BLaER1 treated with 17β-estradiol and CSF1 and Interleukin-3, amounts not matched to agents 10 nM and 100 nM (cell line): Measurements from ENCODE around the gene FGD4.

ENCODE experiments used
- H3K27ac ChIP-seq, 11 experiments: shearing (Covaris generic); formaldehyde crosslinking; 2 replicates each; pipeline ENCODE4 v1.8.1; 2022
- H3K27me3 ChIP-seq, 11 experiments: shearing (Covaris generic); formaldehyde crosslinking; 2 replicates each; pipeline ENCODE4 v1.8.1; 2022
- H3K36me3 ChIP-seq, 11 experiments: shearing (Covaris generic); formaldehyde crosslinking; 2 replicates each; pipeline ENCODE4 v1.8.1; 2022
- H3K4me1 ChIP-seq, 10 experiments: shearing (Covaris generic); formaldehyde crosslinking; 2 replicates each; pipeline ENCODE4 v1.8.1; 2022
- H3K4me2 ChIP-seq, 11 experiments: shearing (Covaris generic); formaldehyde crosslinking; 2 replicates each; pipeline ENCODE4 v1.8.1; 2022
- H3K4me3 ChIP-seq, 10 experiments: shearing (Covaris generic); formaldehyde crosslinking; 2 replicates each; pipeline ENCODE4 v1.8.1; 2022
- H3K9ac ChIP-seq, 11 experiments: shearing (Covaris generic); formaldehyde crosslinking; 2 replicates each; pipeline ENCODE4 v1.8.1; 2022
- H3K9me3 ChIP-seq, 11 experiments: shearing (Covaris generic); formaldehyde crosslinking; replicated peaks in 1 of 11; 2 replicates each; pipeline ENCODE4 v1.8.1; 2022
- H4K20me1 ChIP-seq, 11 experiments: shearing (Covaris generic); formaldehyde crosslinking; 2 replicates each; pipeline ENCODE4 v1.8.1; 2022
- Cebpa-rat ChIP-seq, 11 experiments: shearing (Covaris generic); IDR thresholded peaks; 2 replicates each; pipeline ENCODE4 v1.8.1; 2022

Gene FGD4

GRCh38 chr12:32586390-32586789 is 187.0 kb downstream of the FGD4 start:
- peaks cover 0 to 26% (median 0%) of the 10 kb centered on the region in 11 experiments; a peak in 5 of 22 replicates for H3K36me3 ChIP-seq
- H3K4me3 ChIP-seq, result no peak overlapping the region
- no peak for TF ChIP-seq Cebpa-rat (IDR thresholded peaks at IDR 0.05)
- H3K9ac ChIP-seq, result peak overlapping the region in 2 of 11 experiments; percentile 26 to 47; a peak in 4 of 22 replicates
- no peaks in the 10 kb centered on the region for H4K20me1 ChIP-seq
- H3K9me3 ChIP-seq, result no peaks in the 10 kb centered on the region
- H3K27ac ChIP-seq, result peak overlapping the region; percentile 15 to 90 (median 74); a peak in 21 of 22 replicates
- H3K27me3 ChIP-seq, result no peaks in the 10 kb centered on the region
- H3K4me1 ChIP-seq, result peaks cover 30 to 95% (median 57%) of the 10 kb centered on the region in 10 experiments
- peak overlapping the region; percentile 11 to 84 (median 68); a peak in 21 of 22 replicates for H3K4me2 ChIP-seq

DNA sequence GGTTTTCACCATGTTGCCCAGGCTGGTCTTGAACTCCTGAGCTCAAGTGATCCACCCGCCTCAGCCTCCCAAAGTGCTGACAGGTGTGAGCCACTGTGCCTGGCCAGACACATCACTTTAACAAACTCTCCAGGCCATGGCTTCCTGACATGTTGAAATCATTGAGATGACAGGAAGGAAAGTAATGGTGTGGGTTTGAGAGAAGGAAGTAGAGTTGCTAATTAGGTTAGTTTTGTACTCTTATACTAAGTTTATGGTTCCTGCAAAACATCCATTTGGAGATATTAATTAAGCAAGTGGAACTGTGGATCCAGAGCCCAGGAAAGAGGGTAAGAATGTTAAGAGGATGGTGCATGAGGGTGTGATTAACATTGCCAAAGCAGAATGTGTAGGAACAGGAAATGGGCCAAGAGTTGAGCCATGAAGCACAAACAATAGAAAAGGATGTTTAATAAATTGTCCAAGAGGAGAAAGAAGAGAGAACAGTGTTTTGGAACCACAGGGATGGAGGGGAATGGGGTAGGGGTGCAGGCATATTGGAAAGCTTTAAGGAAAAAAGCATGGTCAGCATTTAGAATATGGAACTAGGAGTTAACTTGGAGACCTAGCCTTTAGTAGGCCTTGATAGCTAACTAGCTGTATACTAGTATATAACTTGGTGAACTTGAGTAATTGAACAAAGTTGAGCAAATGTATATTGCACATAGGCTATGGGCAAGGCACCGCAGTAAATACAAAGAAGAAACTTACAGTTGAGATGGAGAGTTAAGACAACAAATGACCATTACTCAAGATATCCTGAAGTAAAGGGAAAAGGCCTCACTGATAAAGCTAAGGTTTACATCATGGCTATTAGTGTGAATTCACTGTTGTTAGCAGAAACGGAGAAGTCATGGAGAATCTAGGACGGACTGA is 188.5 kb downstream of the FGD4 start:
- peak in 1 of 11 experiments; percentile 43; a peak in 1 of 22 replicates for TF ChIP-seq Cebpa-rat (IDR thresholded peaks at IDR 0.05)
- H4K20me1 ChIP-seq, result no peaks in the 10 kb centered on the region
- H3K9ac ChIP-seq, result peak overlapping the region in 7 of 11 experiments; percentile 7 to 66 (median 48); a peak in 12 of 22 replicates
- H3K27ac ChIP-seq, result peak overlapping the region; percentile 69 to 90 (median 74)
- peaks cover 30 to 91% (median 59%) of the 10 kb centered on the region in 10 experiments for H3K4me1 ChIP-seq
- no peaks in the 10 kb centered on the region for H3K9me3 ChIP-seq
- no peaks in the 10 kb centered on the region for H3K27me3 ChIP-seq
- H3K4me3 ChIP-seq, result no peak overlapping the region; a peak in 1 of 20 replicates
- peaks cover 0 to 17% (median 0%) of the 10 kb centered on the region in 11 experiments; a peak in 2 of 22 replicates for H3K36me3 ChIP-seq
- H3K4me2 ChIP-seq, result peak overlapping the region; percentile 45 to 84 (median 68)

DNA sequence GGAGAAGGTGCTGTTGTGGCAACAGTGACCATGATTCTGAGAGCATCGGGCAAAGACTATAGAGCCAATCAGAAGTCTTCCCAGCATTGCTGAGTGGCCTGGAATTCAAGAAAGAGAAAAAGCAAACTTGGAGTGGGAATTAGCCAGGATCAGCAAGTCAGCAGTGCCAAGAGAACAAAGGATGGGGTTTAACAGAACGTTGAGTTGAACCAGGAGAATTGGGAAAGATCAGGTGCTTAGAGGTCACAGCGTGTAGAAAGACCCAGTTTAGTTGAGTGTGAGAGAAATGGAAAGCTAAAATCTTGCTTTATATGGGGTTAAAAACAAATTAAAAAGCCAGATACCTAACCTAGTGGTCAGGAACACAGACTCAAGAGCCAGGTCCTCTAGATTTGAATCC is 189.2 kb downstream of the FGD4 start:
- H4K20me1 ChIP-seq, result no peaks in the 10 kb centered on the region
- no peaks in the 10 kb centered on the region for H3K9me3 ChIP-seq
- peak overlapping the region; percentile 69 to 90 (median 74) for H3K27ac ChIP-seq
- peak overlapping the region; percentile 45 to 84 (median 68); a peak in 20 of 22 replicates for H3K4me2 ChIP-seq
- H3K9ac ChIP-seq, result peak overlapping the region in 7 of 11 experiments; percentile 4 to 66 (median 48); a peak in 14 of 22 replicates
- H3K4me1 ChIP-seq, result peaks cover 30 to 89% (median 56%) of the 10 kb centered on the region in 10 experiments
- no peak for TF ChIP-seq Cebpa-rat (IDR thresholded peaks at IDR 0.05)
- H3K27me3 ChIP-seq, result no peaks in the 10 kb centered on the region
- no peak overlapping the region; a peak in 1 of 20 replicates for H3K4me3 ChIP-seq
- H3K36me3 ChIP-seq, result peaks cover 0 to 14% (median 0%) of the 10 kb centered on the region in 11 experiments; a peak in 2 of 22 replicates

- Histone ChIP-seq H3K9ac (peak overlapping the region in 10 of 11 experiments; percentile 17 to 66 (median 47); a peak in 14 of 22 replicates), H3K9me3 (no peaks in the 10 kb centered on the region), H3K4me2 (peak overlapping the region; percentile 16 to 84 (median 68); a peak in 21 of 22 replicates), H3K4me3 (no peak overlapping the region), H4K20me1 (no peaks in the 10 kb centered on the region), H3K4me1 (peaks cover 30 to 82% (median 56%) of the 10 kb centered on the region in 10 experiments), H3K27me3 (no peaks in the 10 kb centered on the region), H3K36me3 (peaks cover 0 to 20% (median 0%) of the 10 kb centered on the region in 11 experiments; a peak in 2 of 22 replicates), H3K27ac (peak overlapping the region; percentile 69 to 90 (median 74))
- TF ChIP-seq Cebpa-rat (IDR thresholded peaks at IDR 0.05), result peak in 4 of 11 experiments; percentile 27 to 63 (median 44); a peak in 4 of 22 replicates
Measured at GRCh38 chr12:32589165-32589865, 190.0 kb downstream of the FGD4 start.

- Histone ChIP-seq H3K4me3 (no peak overlapping the region), H3K4me1 (peaks cover 0 to 54% (median 6%) of the 10 kb centered on the region in 10 experiments; a peak in 13 of 20 replicates), H3K36me3 (peaks cover 0 to 26% (median 0%) of the 10 kb centered on the region in 11 experiments; a peak in 2 of 22 replicates), H3K9ac (no peak overlapping the region), H3K4me2 (no peak overlapping the region), H3K9me3 (no peaks in the 10 kb centered on the region), H3K27ac (no peak overlapping the region), H3K27me3 (no peaks in the 10 kb centered on the region), H4K20me1 (no peaks in the 10 kb centered on the region)
- TF ChIP-seq Cebpa-rat (IDR thresholded peaks at IDR 0.05), result no peak
Measured at GRCh38 chr12:32595251-32595650, 195.9 kb downstream of the FGD4 start.

DNA sequence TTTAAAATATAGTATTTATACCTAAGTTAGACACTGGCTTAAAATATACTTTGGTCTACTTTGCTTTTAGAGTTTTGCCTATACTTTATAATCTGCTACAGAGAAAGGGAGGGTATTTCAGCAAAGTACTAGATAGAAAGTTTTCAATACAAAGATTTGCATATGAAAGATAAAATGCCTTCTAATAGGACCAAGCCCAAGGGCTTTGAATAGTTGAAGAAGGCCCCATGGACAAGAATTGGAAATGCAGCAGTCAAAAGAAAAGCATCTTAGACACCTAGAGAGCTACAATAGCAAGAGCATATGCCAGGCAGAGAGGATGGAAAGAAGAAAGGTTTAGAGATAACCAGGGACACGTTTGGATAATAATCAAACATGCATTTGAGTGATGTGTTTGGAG is 196.7 kb downstream of the FGD4 start:
- H3K4me3 ChIP-seq, result no peak overlapping the region
- no peak overlapping the region for H3K9ac ChIP-seq
- no peaks in the 10 kb centered on the region for H4K20me1 ChIP-seq
- H3K9me3 ChIP-seq, result no peaks in the 10 kb centered on the region
- H3K4me1 ChIP-seq, result peaks cover 0 to 54% (median 5%) of the 10 kb centered on the region in 10 experiments; a peak in 9 of 20 replicates
- no peak for TF ChIP-seq Cebpa-rat (IDR thresholded peaks at IDR 0.05)
- no peak overlapping the region for H3K27ac ChIP-seq
- peaks cover 0 to 26% (median 0%) of the 10 kb centered on the region in 11 experiments; a peak in 2 of 22 replicates for H3K36me3 ChIP-seq
- H3K27me3 ChIP-seq, result no peaks in the 10 kb centered on the region
- no peak overlapping the region for H3K4me2 ChIP-seq

DNA sequence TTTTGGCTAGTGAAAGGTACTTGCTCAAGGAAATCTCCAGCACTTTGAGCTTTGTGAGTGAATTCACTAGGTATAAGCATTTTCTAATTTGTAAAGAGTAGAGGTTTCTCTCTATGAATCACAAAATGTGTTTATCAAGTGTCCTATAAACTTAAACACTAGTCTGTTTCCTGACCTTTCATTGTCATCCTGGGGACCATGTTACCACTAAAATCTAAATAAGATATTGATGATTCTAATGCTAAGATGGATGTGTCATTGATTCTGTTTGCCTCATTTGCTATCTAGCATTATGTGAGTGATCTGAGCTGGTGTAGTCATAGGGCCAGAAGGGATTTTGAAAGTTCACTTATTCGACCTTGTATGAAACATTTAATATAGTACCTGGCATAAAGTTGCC is 199.3 kb downstream of the FGD4 start:
- no peaks in the 10 kb centered on the region for H3K27me3 ChIP-seq
- no peak overlapping the region for H3K4me2 ChIP-seq
- H3K27ac ChIP-seq, result no peak overlapping the region
- H3K9me3 ChIP-seq, result no peaks in the 10 kb centered on the region
- peaks cover 0 to 64% (median 7%) of the 10 kb centered on the region in 10 experiments; a peak in 9 of 20 replicates for H3K4me1 ChIP-seq
- H3K9ac ChIP-seq, result no peak overlapping the region
- no peak for TF ChIP-seq Cebpa-rat (IDR thresholded peaks at IDR 0.05)
- no peak overlapping the region for H3K4me3 ChIP-seq
- H3K36me3 ChIP-seq, result peaks cover 0 to 43% (median 0%) of the 10 kb centered on the region in 11 experiments; a peak in 3 of 22 replicates
- H4K20me1 ChIP-seq, result no peaks in the 10 kb centered on the region

- H3K4me1 ChIP-seq, result peaks cover 0 to 64% (median 7%) of the 10 kb centered on the region in 10 experiments; a peak in 9 of 20 replicates
- H3K4me2 ChIP-seq, result peak overlapping the region in 4 of 11 experiments; percentile 42 to 81 (median 64); a peak in 8 of 22 replicates
- H3K9ac ChIP-seq, result 0 out of 22 replicates have a peak overlapping the region, but pooled peaks of 1 of the 11 experiments have one; percentile 11
- H3K27me3 ChIP-seq, result no peaks in the 10 kb centered on the region
- TF ChIP-seq Cebpa-rat (IDR thresholded peaks at IDR 0.05), result no peak
- peak overlapping the region in 4 of 11 experiments; percentile 38 to 73 (median 58); a peak in 7 of 22 replicates for H3K27ac ChIP-seq
- H3K36me3 ChIP-seq, result peaks cover 0 to 49% (median 0%) of the 10 kb centered on the region in 11 experiments; a peak in 4 of 22 replicates
- no peaks in the 10 kb centered on the region for H3K9me3 ChIP-seq
- H3K4me3 ChIP-seq, result no peak overlapping the region
- no peaks in the 10 kb centered on the region for H4K20me1 ChIP-seq
Measured at GRCh38 chr12:32600681-32601080, 201.3 kb downstream of the FGD4 start.
